ENCODE data around the gene FKBP2.

The FKBP2 gene

GRCh38 chr11:64286801-64287159, 45.9 kb downstream of the FKBP2 start:
- DNase-seq: no peak

GRCh38 chr11:64287676-64288352, 46.9 kb downstream of the FKBP2 start:
- no peak for DNase-seq

- DNase-seq: no peak
Observed at GRCh38 chr11:64288353-64288750, 47.5 kb downstream of the FKBP2 start.

DNA sequence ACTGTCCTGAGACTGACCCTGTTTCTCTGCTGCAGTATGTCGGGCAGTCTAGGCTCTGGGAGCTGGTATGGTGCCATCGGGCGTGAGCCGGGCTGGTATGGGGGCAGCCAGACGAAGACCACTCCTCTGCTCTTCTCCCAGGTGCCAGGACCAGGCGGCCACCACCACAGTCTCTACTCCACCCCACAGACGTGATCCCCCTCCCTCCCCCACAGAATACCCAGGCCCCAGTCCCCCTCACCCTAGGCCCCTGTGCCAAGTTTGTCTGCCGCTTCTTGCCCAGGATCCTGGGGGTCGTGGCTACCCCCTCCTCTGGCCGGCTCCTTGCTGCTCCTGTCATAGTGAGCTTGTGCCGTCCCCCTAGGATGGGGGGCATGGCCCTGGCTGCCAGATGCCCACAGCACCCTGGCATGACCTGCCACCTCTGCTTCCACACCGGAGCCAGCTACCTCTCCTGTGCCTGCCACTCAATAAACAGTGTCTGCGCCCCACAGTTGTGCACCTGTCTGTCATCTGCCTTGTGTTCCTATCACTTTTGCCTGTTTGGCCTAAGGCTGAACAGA, 48.2 kb downstream of the FKBP2 start:
- DNase-seq: no peak

- no peak for DNase-seq
Observed at GRCh38 chr11:64290352-64291261, 49.7 kb downstream of the FKBP2 start.

GRCh38 chr11:64291262-64291751, 50.4 kb downstream of the FKBP2 start, which contains the start of gene KCNK4:
TSS of gene KCNK4 (plus strand) at chr11:64291302. CDS start at chr11:64293019, 1,717 bp downstream.
- no peak for DNase-seq

DNA sequence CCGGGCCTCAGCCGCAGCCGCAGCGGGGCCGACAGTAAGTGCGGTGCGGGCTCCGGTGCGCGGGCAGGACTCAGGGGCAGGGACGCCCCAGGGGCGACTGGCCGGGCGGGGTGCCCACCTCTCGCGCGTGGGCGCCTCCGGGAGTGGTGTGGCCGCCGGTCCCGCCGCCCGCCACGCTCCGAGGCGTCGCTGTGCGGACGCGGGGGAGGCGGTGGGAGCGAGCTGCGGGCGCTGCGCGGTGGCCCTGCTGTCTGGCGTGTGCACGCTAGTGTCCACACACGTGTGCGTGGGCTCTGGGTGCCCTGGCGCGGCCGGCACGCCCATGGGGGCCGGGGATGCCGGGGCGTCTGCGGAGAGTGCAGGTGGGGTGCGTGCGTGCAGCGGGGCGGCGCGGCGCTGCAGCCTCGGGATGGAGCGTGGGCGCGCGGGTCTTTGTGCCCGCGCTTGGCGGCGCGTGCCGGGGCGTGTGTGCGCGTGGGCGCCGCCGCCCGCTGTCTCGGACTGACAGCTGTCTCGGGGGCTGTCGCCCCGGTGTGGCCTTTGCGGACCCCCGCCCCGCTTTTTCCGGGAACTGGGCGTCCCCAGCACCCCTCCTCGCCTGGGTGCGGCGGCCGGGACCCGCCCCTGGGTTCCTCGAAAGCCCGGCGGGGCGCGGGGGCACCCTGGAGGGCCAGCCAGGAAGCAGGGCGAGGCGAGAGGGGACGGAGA, 51.0 kb downstream of the FKBP2 start:
- no peak for DNase-seq

DNA sequence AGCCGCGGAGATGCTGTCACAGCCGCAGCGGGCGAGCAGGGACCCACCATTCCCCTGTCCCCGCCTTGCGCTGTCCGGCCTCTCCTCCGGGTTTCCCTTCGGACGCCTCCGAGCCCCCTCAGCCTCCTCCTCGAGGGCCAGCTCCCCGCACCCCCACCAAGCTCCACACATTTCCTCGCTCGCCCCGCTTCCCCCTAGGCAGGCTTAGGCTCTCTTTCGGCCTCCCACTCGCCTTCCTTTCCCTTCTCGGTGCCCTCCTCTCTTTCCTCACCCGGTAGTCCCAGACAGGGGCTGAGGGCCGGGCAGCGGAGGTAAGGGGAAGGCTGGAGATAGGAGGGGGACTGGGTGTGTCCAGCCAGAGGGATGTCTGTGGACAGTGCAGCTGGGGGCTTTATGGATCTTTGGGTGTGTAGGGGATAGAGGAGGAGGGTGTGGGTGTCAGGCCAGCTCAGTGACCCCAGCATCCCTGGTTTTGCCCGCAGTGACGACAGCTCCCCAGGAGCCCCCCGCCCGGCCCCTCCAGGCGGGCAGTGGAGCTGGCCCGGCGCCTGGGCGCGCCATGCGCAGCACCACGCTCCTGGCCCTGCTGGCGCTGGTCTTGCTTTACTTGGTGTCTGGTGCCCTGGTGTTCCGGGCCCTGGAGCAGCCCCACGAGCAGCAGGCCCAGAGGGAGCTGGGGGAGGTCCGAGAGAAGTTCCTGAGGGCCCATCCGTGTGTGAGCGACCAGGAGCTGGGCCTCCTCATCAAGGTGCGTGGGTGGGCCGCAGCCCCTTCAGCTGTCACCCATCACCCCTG, 51.8 kb downstream of the FKBP2 start:
- DNase-seq: no peak
